ENCODE measurements around the gene SLC35F1. TPM values are rescaled to one million over a fixed set of nuclear protein-coding genes. Genes with fewer than 3 reads are reported as not detected.
A peak's percentile ranks its signal among the peaks of the same experiment; 100 is the strongest.

SLC35F1 gene
- total RNA-seq, 1 experiment from 2014 or later = 0.15 TPM

GRCh38 chr6:118277631-118278030 is 370.6 kb downstream of the SLC35F1 start:
- no peak for DNase-seq (ENCODE audit: low spot score)

GRCh38 chr6:118280210-118280609 is 373.1 kb downstream of the SLC35F1 start:
- no peak for DNase-seq (ENCODE audit: low spot score)

DNA sequence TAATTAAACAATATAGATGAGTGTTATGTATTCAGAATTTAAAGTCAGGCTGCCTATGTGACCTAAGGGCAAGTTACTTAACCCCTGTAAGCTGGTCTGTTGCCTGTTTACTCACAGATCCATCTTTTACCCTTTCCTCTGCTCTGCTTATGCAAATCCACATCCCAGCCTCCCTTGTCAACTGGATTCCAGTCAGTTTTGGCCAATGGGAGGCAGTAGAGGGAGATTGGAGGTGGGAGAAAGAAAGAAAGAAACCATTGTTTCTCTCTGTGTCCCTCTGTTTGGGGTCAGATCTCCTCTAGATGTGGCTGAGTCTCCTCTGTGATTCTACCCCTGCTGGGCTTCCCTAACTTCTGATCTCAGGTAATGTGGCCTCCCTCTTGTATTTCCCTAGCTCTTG is 374.2 kb downstream of the SLC35F1 start:
- DNase-seq (ENCODE audit: low spot score) = no peak

- peak; percentile 41 for DNase-seq (ENCODE audit: low spot score)
Measured at GRCh38 chr6:118283766-118284165, 376.7 kb downstream of the SLC35F1 start.

- DNase-seq (ENCODE audit: low spot score) = no peak
Measured at GRCh38 chr6:118284736-118285360, 377.8 kb downstream of the SLC35F1 start.

GRCh38 chr6:118285791-118286190 is 378.7 kb downstream of the SLC35F1 start:
- DNase-seq (ENCODE audit: low spot score) = no peak

GRCh38 chr6:118288355-118289124 is 381.5 kb downstream of the SLC35F1 start:
- DNase-seq (ENCODE audit: low spot score) = no peak

DNA sequence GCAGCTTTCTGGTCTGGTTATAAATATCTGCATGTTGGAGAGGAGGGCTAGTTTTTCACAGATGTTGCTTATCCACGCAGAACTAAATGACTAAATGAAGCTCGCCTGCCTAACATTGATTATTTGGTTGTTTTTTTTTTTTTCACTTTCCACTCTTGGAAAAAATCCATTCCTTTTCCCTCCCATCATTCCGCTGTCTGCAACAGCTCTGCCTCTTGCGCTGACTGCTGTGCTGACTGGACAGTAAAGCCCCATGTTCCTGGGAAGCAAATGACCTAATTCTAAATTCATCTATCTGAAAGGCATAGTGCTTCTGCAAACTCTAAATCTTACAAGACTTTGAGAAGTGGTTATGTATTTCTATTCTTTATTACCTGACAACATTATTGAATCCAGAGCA is 385.5 kb downstream of the SLC35F1 start:
- no peak for DNase-seq (ENCODE audit: low spot score)

GRCh38 chr6:118294906-118295305 is 387.8 kb downstream of the SLC35F1 start:
- no peak for DNase-seq (ENCODE audit: low spot score)

- no peak for DNase-seq (ENCODE audit: low spot score)
Measured at GRCh38 chr6:118295336-118295735, 388.3 kb downstream of the SLC35F1 start.

DNA sequence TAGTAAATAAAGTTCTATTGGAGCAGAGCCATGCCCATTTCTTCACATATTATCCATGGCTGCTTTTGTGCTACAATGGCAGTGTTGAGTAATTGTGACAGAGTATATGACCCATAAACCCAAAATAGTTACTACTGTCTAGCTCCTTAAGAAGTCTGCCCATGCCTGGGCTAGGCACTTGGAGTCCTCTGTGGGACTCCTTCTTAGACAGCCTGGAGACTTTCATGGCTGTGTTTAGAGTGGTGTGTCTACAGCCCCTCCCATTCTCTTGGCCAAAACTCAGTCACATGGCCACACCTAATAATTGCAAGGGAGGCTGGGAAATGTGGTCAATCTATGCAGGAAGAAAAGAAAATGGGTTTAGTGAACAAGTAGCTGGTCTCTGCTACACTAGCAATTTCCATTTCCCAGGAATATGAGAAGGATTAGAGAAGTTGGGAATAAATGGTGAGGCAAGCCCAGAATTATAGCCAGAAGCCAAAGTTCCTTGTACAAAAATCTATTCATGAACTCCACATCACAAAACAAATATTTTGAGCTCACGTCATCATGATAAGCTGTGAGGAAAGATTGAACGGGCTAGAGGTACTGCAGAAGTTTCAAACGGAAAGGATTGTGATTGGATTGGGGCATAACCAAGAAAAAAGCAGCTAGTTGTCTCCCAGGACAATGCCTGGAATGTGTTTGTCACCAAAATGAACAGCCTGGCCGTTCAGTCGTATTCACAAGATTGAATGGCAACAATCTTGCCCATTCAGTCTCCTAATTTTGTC is 389.3 kb downstream of the SLC35F1 start:
- no peak for DNase-seq (ENCODE audit: low spot score)

GRCh38 chr6:118297821-118298220 is 390.8 kb downstream of the SLC35F1 start:
- peak; percentile 61 for DNase-seq (ENCODE audit: low spot score)

GRCh38 chr6:118298476-118299427 is 391.7 kb downstream of the SLC35F1 start:
- no peak for DNase-seq (ENCODE audit: low spot score)

DNA sequence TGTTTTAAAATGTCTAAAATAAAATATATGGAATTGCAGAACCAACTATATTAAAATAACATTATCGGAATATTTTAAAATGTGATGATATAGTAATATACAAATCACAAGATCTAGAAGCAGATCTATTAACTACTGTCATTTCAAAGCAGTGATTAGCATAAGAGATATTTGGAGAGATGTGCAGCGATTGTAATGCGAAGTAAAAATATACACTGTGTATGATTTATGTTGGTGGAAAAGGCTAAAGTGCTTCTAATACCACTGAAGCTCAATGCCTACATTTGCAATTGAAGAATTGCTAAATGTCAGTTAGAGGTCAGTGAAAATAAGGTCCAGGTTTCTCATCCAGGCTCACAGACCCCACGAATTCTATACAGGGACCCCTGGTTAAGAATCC is 392.4 kb downstream of the SLC35F1 start:
- DNase-seq (ENCODE audit: low spot score) = no peak

GRCh38 chr6:118304321-118304720 is 397.3 kb downstream of the SLC35F1 start:
- no peak for DNase-seq (ENCODE audit: low spot score)

GRCh38 chr6:118305081-118305480 is 398.0 kb downstream of the SLC35F1 start:
- no peak for DNase-seq (ENCODE audit: low spot score)

DNA sequence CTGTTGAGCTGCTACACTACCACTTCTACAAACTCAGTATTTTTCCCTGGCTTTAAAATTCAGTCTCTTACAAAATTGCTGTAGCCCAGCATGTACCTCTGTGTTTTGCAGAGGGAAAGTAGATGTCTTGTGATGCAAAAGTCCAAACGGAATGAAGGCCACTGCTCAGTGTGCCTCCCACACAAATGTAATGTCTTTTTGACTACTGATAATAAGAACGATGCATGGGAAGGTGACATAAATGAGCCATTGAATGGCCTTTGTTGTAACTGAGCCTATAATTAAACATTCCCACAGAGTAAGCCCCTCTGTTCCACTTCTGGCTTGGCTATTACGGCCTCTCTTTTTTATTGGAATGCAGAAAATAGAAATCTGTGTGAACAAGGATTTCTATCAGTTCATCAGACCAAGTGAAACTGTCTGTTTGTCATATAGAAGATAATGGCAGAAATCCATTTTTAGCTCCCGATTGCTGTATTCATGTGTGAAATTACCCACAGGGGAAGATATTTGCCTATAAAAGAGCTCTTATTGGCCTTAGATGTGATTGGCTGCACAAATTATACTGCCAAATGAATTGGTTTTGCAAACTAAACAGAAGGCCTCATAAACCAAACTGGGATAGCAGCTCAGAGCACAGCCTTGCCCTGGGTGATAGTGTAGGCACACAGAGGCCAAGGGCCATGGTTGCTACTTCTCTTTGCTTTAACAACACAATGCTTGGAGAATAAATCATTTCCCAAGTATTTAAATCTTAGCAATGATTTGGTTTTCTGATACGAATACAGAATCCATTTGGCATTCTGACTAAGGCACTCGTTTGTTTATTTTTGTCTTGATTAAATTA is 399.6 kb downstream of the SLC35F1 start:
- DNase-seq (ENCODE audit: low spot score) = no peak

DNA sequence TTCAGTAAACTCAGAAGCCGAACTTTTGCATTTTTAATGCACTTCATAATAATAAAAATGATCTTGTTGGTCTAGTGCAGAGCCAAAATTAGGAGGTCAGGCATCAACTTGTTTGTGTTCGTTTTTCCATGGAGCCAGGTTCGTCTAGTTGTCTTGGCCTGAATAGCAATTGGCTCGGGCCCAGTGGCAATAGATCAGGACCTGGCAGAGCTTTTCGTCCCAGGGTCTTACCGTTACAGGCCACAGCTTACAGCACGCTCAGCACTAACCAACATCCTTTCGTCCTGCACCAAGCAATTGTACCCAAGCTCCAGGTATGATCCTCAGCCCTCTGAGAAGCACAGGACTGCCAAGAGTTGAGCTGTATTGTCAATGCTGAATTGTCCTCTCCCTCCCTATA is 400.5 kb downstream of the SLC35F1 start:
- DNase-seq (ENCODE audit: low spot score) = no peak

- DNase-seq (ENCODE audit: low spot score) = no peak
Measured at GRCh38 chr6:118309337-118310093, 402.5 kb downstream of the SLC35F1 start.

DNA sequence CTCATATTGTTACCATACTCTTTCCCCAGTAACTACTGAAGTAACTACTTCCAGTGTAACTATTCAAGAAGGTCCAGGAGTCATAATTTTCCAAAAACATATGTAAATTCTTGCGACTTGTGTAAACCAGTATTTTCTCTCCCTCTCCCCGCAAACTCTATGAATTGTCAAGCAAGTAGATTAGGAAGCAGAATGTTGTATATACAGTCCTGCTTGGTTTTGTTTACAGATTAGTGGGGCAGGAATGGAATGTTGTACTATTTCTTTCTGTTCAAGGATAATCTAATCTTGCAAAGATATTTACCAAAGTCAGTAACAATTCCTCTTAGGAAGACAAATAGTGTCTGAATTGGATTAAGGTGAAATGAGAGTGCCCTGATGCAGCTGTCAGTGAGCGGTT is 406.1 kb downstream of the SLC35F1 start:
- DNase-seq (ENCODE audit: low spot score) = no peak
